ENCODE measurements around the gene SPATA6. TPM values are rescaled to one million over a fixed set of nuclear protein-coding genes. Genes with fewer than 3 reads are reported as not detected.

SPATA6 gene
- total RNA-seq, 4 donors from 2014 or later, result 7.8 to 41.8 (median 16.9) TPM

GRCh38 chr1:48266576-48266975, 205.4 kb downstream of the SPATA6 start:
- no peak for TF ChIP-seq CTCF (IDR thresholded peaks at IDR 0.05)
- DNase-seq (ENCODE audit: low spot score) (no peak), ATAC-seq (ENCODE audit: low FRiP score) (no peak)

- DNase-seq (ENCODE audit: low spot score), result no peak
- no peak for TF ChIP-seq CTCF (IDR thresholded peaks at IDR 0.05)
- ATAC-seq (ENCODE audit: low FRiP score), result no peak
These were observed 209.0 kb downstream of the SPATA6 start for GRCh38 chr1:48263041-48263440.

GRCh38 chr1:48261881-48262400, 210.1 kb downstream of the SPATA6 start:
- no peak for ATAC-seq (ENCODE audit: low FRiP score)
- no peak for DNase-seq (ENCODE audit: low spot score)
- no peak for TF ChIP-seq CTCF (IDR thresholded peaks at IDR 0.05)

- DNase-seq (ENCODE audit: low spot score) (no peak), ATAC-seq (ENCODE audit: low FRiP score) (no peak)
- no peak for TF ChIP-seq CTCF (IDR thresholded peaks at IDR 0.05)
These were observed 213.9 kb downstream of the SPATA6 start for GRCh38 chr1:48258106-48258505.

- DNase-seq (ENCODE audit: low spot score), result no peak
- no peak for ATAC-seq (ENCODE audit: low FRiP score)
- TF ChIP-seq CTCF (IDR thresholded peaks at IDR 0.05), result no peak
These were observed 217.8 kb downstream of the SPATA6 start for GRCh38 chr1:48254254-48254653.

- no peak for TF ChIP-seq CTCF (IDR thresholded peaks at IDR 0.05)
- DNase-seq (ENCODE audit: low spot score), result no peak
- ATAC-seq (ENCODE audit: low FRiP score), result no peak
These were observed 220.2 kb downstream of the SPATA6 start for GRCh38 chr1:48251821-48252220.

- TF ChIP-seq CTCF (IDR thresholded peaks at IDR 0.05), result no peak
- ATAC-seq (ENCODE audit: low FRiP score) (no peak), DNase-seq (ENCODE audit: low spot score) (no peak)
These were observed 220.7 kb downstream of the SPATA6 start for GRCh38 chr1:48251323-48251722.
